SKM-1 treated with dmso at 0.1 percent for 144 hours (cell line): ENCODE data around the gene GPR158.
"Not testable (repeated sequence)": the region's sequence is repeated elsewhere in the genome, so short reads cannot be mapped to it uniquely, and the experiment has no call there.

ENCODE experiments used
- DNase-seq: peaks from one replicate; lab custom pipeline; 2025; ENCODE audit not compliant: unreplicated experiment; lab: John Stamatoyannopoulos, UW

The GPR158 gene

DNA sequence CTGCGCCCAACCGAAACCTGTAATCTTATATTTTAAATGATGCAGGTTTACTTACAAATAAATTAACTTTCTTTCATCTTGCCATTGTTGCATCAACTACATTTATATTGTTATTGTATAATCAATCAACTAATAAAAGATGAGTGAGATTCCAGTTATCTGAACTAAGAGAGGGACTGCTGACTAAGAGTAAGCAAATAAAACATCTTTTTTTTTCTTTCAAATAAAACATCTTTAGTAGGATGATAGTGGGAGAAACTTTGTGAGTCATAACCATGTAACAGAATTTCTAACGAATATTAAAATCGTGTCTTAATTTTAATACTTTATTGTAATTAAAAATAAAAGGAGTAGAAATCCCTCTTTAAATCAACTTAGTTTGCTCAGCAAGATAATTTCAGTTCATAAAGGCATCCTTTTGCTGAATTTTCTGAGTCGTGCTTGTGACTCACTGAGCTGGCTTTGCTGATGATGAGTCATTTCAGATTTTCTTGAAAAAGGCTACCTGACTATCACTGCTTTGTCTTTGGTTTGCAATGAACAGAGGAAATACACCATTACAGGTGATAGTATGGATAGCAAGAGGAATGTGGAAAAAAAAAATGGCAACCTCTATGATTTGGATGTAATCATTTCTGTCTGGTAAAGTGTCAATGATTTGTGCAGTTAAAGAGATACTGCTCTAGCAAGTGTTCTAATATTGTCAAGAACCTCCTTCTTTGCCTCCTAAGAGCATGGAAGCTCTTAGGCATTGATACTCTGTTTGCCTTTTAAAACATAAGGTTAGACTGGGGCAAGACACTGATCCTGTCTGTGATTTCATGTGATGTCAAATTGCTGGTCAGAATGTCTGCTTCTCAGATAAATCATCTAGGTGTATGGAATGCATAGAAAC, 119.5 kb downstream of the GPR158 start:
- no peak for DNase-seq

DNA sequence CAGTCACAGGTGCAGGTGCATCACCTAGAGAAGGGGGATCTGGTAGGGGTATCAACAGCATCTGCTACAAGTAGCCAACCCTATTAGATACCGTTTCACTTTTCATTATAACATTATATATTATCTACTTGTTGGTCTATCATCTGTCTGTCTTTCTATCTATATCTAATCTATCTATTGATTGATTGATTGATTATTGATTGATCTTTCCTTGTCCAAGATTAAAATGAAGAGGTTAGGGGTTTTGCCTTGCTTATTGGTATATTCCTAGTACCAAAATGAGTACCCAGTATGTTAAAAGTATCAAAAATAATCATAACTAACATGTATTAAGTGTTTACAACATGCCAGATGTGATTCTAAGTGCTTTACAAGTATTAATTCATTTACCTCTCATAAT, 121.5 kb downstream of the GPR158 start:
- no peak for DNase-seq

DNA sequence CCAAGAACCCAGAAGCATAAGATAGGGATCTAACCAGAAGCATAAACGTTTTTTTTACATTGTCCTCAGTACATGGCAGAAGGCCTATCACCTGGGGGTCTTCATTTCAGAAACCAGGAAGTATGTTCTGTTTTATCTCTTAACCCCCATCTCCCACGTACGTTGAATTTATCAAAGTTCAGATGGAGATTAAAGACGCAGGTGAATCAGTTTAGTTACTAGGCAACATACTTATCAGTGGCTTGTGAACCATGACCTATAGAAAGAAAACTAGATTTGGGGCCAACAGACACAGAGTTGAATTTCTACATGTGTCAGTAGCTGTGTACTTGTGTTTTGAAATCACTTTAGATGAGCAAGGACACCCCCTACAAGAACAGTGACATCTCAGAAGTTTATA, 122.7 kb downstream of the GPR158 start:
- DNase-seq, result no peak

DNA sequence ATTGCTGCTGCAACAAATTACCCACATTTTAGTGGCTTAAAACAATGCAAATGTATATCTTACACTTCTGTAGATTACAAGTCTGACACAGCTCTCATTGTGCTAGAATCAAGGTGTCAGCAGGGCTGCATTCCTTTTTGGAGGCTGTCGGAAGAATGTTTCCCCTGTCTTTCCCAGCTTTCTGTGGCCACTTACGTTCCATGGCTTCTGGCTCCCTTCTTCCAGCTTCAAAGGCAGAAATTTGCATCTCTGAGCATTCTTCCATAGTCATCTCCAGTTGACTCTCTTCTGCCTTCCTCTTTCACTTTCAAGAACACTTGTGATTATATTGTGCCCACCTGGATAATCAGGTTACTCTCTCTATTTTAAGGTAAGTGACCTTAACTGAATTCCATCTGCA, 125.3 kb downstream of the GPR158 start:
- DNase-seq, result no peak

DNA sequence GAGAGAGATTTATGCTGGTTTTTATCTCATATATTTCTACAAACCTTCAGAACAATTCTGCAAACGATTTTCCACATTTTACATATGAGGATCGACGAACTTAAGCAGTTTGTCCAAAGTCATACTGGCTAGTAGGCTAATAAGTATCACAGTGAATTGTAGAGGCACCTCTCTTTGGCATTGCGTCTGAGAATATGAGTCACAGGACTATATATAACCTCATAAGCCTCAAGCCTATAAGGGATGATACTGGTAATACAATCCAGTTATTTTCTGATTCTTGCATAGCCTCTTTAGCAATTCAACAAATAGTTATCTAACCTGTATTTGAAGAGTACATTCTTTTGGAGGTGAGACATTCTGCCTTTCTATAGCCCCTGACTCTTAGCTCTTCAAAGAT, 129.8 kb downstream of the GPR158 start:
- DNase-seq, result no peak

DNA sequence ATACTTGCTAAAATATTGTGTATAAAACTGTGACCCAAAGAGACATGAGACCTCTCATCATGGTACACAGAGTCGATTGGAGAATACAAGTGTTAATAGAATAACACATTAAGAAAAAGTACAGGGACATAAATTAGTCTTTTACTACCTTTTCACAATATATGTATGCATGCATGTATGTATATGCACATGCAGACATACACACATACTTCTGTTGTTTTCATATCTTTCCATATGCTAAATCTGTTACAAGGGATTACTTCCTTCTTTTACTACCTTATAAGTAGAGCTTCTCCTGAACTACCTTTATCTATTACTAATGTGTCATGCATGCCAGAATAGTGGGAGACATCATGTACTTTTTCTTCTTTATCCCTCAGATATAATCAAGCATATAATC, 131.6 kb downstream of the GPR158 start:
- DNase-seq, result no peak

DNA sequence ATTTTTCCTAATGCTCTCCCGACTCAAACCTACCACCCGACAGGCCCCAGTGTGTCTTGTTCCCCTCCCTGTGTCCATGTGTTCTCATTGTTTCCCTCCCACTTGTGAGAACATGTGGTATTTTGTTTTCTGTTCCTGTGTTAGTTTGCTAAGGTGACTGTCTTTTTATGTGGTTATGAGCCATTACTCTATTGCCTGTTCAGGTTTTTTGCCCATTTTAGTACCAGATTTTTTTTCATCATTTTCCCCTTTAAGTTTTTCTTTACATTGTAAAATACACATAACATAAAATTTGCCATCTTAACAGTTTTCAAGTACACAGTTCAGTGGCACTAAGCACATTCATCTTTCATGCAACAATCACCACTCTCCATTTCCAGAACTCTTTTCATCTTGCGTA, 133.5 kb downstream of the GPR158 start:
- no peak for DNase-seq

DNA sequence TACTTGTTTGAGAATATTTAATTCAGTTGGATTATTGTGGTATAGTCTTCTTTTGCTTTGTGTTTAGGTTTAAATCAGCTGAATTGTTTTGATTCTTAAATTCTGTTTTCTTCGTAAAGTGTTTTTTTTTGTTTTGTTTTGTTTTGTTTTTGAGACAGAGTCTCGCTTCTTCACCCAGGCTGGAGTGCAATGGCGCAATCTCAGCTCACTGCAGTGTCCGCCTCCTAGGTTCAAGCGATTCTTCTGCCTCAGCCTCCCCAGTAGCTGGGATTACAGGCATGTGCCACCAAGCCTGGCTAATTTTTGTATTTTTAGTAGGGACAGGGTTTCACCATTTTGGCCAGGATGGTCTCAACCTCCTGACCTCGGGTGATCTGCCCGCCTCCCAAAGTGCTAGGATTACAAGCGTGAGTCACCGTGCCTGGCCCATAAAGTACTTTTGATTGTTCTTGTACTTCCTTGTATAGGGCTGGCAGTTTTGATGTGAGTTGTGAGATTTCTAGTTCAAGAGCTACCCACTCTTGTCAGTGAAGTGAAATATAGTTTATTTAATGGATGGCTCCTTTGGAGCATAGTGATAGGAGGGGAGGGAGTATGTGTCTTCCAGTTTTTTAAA, 142.9 kb downstream of the GPR158 start:
- not testable (repeated sequence) for DNase-seq

DNA sequence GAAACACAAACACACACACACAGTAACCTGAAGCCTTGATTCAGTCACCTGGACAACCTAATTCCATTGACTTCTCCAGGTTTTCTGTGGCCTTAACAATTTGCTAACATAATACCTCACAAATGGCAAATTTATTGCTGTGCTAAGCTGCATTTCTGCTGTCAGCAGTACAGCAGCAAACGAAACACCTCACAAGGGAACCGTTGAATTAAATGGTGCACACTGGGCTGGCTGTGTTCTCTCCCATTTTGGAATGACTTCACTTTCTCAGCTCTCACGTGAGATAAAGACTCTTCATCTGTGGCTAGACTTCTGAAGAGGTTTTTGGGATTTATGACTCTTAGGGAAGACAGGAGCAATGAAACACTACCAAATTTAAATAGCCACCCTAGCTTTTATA, 152.5 kb downstream of the GPR158 start:
- DNase-seq, result no peak

DNA sequence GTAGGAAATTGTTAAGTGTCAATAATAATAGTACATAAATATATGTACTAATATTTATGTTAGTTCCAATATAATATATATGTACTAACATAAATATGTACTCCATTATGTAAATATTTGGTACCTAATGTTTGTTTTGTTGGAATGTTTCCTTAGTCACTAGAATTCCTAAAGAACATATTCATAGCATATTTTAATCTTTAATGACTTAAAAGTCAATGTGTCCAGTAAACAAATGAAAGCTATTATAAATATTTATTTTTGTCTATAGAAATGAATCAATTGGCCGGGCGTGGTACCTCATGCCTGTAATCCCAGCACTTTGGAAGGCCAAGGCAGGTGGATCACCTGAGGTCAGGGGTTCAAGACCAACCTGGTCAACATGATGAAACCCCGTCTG, 153.6 kb downstream of the GPR158 start:
- DNase-seq, result no peak

DNA sequence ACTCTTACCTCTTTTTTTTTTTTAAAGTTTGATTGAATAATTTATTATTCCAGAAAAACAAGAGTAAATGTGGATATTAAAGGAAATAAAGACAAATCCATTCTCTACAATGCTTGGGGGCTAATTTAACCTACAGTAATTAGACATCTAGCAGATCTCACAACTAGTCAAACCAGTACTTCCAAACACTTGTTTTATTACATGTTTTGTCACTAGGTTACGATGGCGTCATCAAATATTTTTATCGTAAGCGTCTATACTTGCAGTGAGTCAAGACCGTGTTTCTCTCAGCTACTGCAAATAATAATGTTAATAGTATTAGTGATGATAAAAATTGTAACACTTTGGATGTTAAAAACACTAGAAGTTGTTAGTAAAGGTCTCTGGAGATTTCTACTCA, 154.8 kb downstream of the GPR158 start:
- not testable (repeated sequence) for DNase-seq

DNA sequence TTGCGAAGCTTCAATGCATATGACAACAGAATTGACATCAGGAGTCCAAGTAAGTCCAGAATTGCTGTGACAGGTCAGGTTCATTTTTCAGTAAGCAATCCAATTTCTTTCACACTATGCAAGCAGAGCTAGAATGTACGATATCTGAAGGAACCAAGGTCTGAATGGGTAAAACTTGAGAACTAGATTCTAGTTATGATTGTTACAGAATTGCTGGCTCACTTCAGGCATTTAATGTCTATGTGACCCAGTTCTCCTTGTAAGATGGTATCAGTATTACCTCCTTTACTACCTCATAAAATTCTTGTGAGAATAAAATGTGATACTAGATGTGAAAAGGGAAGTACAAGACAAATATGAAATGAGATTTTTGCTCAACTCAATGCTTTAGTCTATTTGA, 159.6 kb downstream of the GPR158 start:
- no peak for DNase-seq

DNA sequence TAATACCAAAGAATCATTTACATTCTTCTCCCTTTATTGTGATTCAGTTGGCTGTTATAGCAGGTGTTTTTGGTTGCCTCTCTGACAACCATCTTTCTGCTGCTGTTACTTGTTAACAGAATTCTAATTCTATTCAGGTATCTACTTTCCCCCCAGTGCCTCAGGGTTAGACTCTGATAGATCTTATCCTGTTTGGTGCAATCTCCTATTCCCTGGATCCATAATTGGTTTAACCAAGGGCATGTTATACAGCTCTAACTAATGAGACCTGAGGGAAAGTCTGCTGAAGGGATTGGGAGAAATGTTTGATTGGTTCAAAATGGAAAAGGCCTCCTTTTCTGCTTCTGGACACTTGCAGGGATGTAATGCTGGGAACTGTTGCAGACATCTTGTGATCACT, 161.5 kb downstream of the GPR158 start:
- no peak for DNase-seq

DNA sequence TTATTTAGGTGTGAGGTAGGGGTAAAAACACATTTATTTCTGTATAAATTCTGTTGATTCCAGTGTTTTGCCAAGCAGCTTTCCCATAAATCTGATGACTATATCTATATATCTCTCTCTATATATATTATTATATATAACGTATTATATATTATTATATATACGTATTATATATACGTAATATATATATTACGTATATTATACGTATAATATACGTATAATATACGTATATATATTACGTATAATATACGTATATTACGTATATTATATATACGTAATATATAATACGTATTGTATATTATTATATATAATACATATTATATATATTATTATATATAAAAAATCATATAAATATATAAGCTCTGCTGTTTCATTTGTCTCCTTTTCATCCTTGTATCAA, 163.5 kb downstream of the GPR158 start:
- DNase-seq, result no peak

DNA sequence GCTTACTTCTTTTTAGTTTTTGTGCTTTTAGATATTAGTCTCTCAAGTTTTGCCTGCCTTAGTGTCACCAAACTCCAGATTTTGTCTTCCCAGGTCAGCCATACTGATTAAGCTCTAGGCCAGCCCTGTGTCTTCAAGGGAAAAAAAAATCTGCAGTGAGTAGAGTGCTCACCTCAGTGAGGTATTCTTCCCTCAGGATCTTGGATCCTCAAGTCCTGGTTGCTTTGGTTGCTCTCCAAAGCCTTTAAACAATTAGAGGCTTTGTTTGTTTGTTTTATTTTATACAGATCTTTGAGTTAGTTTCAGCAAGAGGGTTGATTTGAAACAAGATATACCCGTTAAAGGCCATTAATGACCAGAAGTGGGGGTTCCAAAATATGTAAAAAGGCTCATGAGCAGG, 165.2 kb downstream of the GPR158 start:
- DNase-seq, result no peak

DNA sequence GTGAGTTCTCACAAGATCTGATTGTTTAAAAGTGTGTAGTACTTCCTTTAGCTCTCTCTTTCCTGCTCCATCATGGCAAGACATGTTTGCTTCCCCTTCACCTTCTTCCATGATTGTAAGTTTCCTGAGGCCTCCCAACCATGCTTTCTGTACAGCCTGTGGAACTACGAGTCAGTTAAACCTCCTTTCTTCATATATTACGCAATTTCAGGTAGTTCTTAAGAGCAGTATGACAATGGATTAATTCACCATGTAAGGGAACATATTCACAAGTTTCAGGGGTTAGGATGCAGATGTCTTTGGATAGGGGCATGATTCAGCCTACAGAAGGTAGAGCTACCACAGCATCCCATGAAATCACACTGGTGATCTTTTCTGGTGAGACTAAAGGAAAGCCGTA, 174.7 kb downstream of the GPR158 start:
- DNase-seq, result no peak

DNA sequence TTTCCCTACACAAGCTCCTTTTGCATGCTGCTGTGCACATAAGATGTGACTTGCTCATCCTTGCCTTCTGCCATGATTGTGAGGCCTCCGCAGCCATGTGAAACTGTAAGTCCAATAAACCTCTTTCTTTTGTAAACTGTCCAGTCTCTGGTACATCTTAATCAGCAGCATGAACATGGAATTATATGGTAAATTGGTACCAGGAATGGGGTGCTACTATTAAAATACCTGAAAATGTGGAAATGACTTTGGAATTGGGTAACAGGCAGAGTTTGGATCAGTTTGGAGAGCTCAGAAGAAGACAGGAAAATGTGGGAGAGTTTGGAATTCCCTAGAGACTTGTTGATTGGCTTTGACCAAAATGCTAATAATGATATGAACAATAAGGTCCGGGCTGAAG, 181.8 kb downstream of the GPR158 start:
- no peak for DNase-seq

DNA sequence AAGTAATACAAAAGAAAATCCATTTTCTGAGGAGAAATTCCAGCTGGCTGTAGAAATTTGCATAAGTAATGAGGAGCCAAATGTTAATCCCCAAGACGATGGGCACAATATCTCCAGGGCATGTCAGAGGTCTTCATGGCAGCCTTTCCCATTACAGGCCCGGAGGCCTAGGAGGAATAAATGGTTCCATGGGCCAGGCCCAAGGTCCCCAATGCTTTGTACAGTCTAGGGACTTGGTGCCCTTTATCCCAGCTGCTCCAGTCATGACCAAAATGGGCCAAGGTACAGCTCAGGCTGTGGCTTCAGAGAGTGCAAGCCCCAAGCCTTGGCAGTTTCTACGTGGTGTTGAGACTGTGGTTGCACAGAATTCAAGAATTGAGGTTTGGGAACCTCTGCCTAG, 182.5 kb downstream of the GPR158 start:
- DNase-seq, result no peak

DNA sequence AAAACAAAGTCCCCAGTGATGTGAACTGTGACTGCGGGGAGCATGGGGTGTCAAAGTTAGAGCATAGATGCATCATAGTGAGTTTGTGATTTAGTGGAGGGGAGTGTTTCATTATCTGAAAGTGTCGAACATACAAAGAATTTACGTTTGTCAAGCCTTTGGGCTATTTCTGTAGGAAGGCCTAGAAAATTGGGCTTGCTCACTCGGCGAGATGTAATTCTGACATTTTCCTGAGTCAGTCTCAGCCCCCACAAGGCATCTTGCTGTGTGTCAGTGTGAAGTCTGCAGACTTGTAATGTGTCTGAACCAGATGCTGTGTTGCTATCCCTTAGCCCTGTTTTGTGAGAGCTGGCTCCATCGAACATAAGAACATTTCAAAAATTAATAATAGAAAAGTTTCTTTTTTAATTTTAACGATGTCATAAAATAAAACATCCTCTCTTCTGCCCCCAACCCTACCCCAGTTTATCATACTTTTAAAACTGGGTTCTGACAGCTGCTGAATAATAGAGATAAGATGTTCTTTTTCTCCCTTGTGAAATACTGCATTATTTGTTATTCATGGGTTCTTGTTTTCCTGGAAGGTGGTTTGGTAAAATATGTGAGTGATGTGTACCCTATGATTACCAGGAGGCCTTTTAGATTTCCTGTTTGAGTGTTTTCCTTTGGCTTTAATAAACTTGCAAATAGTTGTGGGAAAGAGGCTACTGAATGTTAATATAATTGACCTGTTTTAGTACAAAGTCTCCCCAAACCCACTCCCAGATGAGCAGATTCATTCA, 207.4 kb downstream of the GPR158 start:
- DNase-seq, result no peak

DNA sequence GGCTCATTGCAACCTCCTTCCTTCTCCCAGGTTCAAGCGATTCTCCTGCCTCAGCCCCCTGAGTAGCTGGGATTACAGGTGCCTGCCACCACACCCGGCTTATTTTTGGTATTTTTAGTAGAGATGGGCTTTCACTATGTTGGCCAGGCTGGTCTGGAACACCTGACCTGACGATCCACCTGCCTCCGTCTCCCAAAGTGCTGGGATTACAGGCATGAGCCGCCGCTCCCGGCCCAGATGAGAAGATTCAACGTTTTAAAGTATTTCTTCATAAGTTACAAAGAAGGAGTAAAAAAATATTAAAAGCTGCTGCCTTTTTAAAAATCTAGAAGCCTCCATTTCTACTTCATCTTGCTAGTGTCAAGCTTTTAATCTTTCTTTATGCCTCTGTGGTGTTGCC, 208.1 kb downstream of the GPR158 start:
- DNase-seq, result not testable (repeated sequence)

DNA sequence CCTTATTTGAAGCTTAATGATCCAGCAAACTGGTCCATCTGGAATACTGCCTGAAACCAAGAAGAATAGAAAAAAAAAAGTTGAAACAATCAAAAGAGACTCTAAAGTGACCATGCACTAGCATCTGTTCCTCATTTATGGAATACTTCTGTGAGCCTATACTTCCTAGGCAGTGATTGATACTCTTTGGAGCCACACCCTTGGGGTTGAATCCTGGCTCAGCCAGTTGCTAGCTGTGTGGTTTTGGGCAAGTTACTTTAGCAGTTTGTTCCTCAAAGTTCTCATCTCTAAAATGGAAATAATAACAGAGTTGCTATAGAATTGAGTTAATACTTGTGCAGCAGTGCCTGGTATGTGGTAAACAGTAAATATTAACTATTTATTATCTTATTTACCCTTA, 208.9 kb downstream of the GPR158 start:
- no peak for DNase-seq

DNA sequence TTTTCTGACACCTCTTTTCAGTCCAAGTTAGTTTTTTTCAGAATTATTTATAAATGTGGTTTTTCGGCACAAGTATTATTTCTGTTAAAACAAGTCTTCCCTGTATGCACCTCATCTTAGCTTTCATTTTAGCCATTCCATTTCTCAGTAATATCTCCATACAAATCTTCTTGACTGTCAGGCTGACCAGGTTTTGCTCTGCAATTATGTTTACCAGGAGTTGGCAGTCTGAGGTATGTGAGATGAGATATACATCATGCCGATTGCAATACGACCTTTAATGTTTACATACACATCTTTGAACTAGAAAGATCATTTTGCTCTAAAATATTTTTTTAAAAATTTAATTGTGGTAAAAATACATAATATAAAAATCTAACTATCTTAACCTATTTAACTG, 209.8 kb downstream of the GPR158 start:
- no peak for DNase-seq
